HG02852 (cell line): Measurements from ENCODE around the gene CRTC1.

Experiments used
- ATAC-seq: cut with Tn5 transposase; IDR thresholded peaks from one replicate; pipeline ENCODE4 v1.9.1; 2021; ENCODE audit warnings: mild to moderate bottlenecking, moderate library complexity; ENCODE audit not compliant: unreplicated experiment

Gene CRTC1, protein sequence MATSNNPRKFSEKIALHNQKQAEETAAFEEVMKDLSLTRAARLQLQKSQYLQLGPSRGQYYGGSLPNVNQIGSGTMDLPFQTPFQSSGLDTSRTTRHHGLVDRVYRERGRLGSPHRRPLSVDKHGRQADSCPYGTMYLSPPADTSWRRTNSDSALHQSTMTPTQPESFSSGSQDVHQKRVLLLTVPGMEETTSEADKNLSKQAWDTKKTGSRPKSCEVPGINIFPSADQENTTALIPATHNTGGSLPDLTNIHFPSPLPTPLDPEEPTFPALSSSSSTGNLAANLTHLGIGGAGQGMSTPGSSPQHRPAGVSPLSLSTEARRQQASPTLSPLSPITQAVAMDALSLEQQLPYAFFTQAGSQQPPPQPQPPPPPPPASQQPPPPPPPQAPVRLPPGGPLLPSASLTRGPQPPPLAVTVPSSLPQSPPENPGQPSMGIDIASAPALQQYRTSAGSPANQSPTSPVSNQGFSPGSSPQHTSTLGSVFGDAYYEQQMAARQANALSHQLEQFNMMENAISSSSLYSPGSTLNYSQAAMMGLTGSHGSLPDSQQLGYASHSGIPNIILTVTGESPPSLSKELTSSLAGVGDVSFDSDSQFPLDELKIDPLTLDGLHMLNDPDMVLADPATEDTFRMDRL

GRCh38 chr19:18683109-18683957 lies at the start of gene CRTC1:
CRTC1 (plus strand) TSS chr19:18683680; CDS start chr19:18683703, 23 bp downstream.
- peak; percentile 71 for ATAC-seq

- no peak for ATAC-seq
Observed at GRCh38 chr19:18634612-18635297, 48.7 kb upstream of the CRTC1 start.

DNA sequence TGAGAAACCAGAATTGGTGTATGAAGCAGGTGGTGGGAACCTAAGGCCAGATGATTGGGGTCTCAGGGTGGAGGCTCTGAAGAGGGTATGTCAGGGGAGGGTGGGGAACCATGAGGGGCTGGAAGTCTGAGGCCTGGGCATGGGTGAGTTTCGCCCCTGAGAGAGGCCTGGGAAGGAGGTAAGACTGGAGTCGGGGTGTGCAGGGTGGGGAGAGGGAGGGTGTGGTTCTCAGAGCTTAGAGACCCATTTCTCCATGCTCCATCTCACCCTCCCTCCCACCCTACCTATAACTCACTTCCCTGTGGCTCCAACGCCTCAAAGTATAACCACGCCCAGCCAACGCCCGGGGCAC lies 47.7 kb upstream of the CRTC1 start:
- no peak for ATAC-seq

DNA sequence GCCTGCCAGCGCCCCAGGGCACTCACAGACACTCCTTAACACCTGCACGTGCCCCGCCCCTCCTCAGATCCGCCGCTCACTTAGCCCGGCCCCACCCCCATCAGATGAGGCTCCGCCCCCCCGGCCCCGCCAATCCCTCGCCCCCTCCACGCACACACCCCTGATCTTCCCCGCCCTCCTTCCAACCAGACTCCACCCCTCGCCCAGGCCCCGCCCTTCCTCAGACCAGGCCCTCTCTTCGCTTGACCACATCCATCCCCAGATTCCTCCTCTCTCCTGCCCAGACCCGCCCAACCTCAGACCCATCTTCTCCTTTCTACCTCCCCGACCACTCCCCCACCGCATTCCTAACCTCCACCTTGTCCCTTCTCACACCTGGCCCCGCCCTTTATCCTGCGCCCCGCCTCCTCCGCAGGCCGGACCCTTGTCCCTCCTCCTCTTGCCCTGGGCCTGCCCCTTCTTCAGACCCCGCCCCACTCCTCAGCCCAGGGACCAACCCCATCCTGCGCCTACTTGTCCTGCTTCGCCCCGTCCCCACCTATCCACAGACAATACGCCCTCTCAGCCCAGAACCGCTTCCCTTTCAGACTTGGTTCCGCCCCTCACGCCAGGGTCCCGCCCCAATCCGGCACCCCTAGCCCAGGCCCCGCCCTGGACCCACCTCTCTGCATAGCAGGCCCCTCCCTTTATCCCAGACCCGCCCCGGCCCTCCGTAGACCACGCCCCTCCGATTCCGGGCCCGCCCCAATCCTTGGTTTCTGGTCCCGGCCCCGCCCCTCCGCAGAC lies 47.1 kb upstream of the CRTC1 start:
- peak; percentile 84 for ATAC-seq

- ATAC-seq: no peak
Observed at GRCh38 chr19:18636969-18637629, 46.4 kb upstream of the CRTC1 start, which contains the start of gene KLHL26. KLHL26 (plus strand) TSS chr19:18637028; CDS start chr19:18637055, 27 bp downstream.

- no peak for ATAC-seq
Observed at GRCh38 chr19:18637673-18638630, 45.5 kb upstream of the CRTC1 start.

DNA sequence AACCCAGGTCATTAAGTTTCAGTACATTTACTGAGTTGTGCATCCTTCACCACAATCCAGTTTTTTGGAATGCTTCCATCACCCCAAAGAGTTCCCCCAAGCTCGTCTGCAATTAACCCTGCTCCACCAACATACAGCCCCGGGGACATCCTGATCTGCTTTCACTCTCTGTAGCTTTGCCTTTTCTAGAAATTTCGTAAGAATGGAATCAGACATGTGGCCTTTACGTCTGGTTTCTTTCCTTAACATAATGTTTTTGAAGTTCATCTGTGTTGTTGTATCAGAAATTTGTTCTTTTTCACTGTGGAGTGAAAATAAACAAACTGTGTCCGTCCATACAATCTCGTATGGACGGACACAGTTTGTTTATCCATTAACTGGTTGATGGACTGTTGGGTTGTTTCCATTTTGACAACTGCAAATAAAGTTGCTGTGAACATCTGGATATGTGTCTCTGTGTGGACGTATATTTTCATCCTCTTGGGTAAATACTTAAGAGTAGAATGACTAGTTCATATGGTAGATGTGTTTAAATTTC lies 43.7 kb upstream of the CRTC1 start:
- no peak for ATAC-seq

DNA sequence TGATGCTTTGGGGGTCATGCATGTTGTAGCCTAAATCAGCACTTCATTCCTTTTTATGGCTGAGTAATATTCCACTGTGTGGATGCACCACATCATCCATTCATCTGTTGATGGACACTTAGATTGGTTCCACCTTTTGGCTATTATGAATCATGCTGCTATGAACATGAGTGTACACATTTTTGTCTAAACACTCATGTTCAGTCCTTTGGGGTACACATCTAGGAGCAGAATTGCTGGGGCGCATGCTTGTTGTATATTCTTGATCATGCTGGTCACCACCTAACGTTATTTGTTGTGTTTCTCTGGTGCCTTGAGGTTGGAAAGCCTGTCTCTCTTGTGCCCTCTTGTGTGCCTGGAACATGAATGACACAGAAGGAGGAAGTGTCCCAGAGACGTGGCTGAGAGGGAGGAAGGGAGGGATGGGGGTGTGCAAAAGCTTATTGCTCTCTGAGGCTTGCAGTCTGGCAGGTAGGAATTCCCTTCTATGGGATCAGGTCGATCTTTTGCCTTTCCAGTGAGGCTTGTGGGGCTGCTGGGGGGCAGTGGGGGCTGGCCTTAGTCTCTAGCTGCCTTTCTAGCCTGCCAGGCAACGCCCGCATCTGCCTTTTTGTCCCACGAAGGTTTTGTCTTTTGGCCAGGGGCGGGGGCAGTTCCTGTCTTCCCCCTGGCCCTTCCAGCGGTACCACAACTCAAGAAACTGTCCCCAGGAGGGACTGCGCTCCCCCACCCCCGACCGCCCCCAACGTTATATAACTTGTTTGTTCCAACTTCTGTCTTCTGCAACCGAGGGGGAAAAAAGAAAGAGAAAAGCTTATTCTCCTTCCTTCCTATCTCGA lies 39.1 kb upstream of the CRTC1 start:
- no peak for ATAC-seq

- no peak for ATAC-seq
Observed at GRCh38 chr19:18645035-18645511, 38.4 kb upstream of the CRTC1 start.

- no peak for ATAC-seq
Observed at GRCh38 chr19:18646535-18647370, 36.7 kb upstream of the CRTC1 start.

GRCh38 chr19:18647371-18647767 lies 36.1 kb upstream of the CRTC1 start:
- no peak for ATAC-seq

DNA sequence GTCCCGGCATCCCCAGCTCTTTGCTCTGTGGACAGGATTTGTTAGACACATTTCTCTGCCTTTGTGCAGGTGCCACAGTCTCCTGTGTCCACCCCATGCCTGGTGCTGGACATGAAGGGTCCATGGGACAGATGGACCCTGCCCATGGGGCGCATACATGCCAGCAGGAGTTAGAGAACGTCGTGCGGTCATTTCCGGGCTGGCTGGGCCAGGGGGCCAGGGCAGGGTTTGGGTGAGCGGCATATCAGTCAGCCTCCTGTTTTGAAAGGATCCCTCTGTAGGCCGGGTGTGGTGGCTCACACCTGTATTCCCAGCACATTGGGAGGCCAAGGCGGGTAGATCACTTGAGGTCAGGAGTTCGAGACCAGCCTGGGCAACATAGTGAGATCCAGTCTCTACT lies 35.7 kb upstream of the CRTC1 start:
- ATAC-seq: no peak

DNA sequence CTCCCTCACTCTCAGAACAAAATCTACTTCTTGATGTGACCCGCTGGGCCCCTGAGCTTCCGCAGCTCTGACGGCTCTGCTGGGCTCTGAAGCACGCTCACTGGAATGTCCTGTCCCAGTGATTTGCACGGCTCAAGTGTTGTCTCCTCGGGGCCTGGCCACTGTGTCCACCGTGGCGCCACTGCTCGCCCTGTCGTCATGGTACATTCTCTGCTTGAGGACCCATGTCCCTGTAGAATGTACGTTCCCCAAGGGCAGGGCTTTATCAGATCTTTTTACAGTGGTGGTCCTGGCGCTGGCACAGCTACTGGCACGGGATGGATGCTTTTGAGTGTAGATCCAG lies 34.5 kb upstream of the CRTC1 start:
- no peak for ATAC-seq

- no peak for ATAC-seq
Observed at GRCh38 chr19:18649371-18650020, 34.0 kb upstream of the CRTC1 start.

GRCh38 chr19:18650021-18650390 lies 33.5 kb upstream of the CRTC1 start:
- ATAC-seq: no peak

GRCh38 chr19:18650468-18651041 lies 32.9 kb upstream of the CRTC1 start:
- ATAC-seq: no peak
